Stimulated activated CD4-positive, alpha-beta T cell treated with anti-CD3 and anti-CD28 coated beads, Interleukin-1b, Interleukin-23, amount 100 ng/mL, for 24 hours (primary cell): Measurements from ENCODE around the gene IL1RAPL2.
"Not testable (repeated sequence)": the region's sequence is repeated elsewhere in the genome, so short reads cannot be mapped to it uniquely, and the experiment has no call there.

ENCODE experiments used
- DNase-seq, 4 experiments: peaks; one replicate each; pipeline ENCODE4 v3.0.0-alpha.2; 2020; ENCODE audit warnings: low read depth in 4 of 4, low spot score in 1 of 4

IL1RAPL2 gene

DNA sequence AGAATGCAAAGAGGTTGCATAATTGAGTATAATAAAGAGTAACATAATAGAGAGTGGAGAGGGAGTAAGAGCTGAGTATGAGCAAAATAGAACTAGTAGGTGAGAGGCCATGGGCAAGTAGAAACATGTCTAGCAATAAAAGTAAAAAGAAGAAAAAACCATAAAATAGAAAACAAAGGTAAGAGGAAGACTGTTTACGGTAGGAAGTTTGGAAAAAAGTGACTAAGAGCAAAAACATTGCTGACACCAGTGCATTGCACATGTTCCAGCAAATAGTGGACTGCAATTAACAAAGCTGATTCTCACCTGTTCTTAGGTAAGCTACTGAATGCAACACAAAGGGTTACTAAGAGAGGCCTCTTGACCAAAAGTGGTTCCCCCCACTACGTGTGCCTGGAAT, 451.6 kb downstream of the IL1RAPL2 start:
- no peak for DNase-seq

DNA sequence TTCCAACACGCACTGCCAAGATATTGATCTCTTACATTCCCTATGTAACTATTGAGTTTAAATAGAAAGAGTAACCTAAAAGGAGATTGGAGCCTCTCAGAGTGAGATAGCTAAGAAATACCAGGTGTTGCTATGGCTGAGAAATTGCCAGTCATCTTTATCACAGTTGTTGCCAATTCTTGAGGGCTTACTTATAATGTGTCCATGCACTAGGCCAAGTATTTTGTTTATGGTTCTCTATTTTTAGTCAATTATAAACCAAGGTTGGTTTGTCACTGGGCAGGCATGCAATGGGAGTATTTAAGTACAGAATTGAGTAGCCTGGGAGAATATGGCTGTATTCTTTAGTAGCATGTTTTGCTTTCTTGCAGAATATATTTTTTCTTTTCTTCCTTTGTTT, 452.9 kb downstream of the IL1RAPL2 start:
- DNase-seq: no peak

DNA sequence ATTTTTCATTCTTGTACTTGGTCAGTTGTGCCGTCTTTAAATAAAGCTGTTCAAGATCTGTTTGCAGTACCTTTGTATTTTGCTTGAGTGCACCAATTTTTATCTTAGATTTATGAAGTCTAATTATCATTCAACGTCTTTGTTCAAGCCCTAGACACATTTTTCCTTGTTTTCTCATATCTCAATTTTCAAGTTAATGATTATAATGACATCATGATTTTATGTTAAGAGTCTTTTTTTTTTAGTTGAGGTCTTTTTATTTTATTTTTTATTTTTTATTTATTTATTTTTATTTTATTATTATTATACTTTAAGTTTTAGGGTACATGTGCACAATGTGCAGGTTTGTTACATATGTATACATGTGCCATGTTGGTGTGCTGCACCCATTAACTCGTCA, 463.0 kb downstream of the IL1RAPL2 start:
- DNase-seq: not testable (repeated sequence)

DNA sequence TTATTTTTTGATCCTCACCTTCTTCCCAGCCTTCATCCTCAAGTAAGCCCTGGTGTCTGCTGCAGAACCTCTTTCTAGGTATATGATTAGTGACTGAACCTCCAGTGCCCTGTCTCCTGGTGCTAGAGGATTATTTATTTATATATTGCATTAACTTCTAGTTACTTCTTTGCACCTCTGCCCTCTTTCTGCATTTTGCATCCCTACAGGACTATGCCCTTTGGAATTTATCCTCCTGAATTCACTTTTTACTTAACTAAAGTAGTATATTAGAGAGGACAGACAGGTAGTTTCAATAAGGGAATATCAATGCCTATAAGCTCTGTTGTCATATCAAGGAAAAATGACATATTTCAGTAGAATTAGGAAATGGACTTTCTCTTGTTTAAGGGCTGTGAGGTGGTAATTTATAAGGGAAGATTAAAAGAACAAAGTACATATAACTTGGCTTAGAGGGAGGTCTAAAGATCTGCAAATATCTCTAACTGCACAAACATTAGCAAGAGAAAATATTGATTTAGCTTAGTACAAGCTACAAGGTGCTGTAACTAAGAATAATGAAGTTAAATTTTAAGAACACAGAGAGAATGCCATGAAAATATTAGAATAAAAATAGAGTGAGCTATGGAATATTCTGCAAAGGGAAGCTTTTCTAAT, 472.8 kb downstream of the IL1RAPL2 start:
- DNase-seq: no peak

DNA sequence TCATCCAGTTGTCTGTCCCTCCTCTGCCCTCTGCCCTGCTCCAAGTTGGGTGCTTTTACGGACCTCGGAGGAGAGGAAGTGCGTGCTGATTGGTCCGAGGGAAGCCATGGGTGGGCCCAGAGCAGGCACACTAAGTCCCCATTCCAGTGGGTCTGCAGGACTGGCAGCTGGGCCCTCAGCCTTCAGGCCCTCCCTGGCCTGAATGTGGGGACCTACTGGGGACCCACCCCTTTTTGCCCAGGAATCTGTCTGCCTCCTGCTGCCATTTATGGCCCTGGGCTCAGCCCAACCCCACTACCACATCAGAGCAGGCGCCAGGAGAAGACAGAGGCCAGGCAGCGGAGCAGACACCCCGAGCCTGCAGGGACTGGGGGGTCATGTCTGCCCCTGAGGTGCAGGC, 484.9 kb downstream of the IL1RAPL2 start:
- DNase-seq: no peak

DNA sequence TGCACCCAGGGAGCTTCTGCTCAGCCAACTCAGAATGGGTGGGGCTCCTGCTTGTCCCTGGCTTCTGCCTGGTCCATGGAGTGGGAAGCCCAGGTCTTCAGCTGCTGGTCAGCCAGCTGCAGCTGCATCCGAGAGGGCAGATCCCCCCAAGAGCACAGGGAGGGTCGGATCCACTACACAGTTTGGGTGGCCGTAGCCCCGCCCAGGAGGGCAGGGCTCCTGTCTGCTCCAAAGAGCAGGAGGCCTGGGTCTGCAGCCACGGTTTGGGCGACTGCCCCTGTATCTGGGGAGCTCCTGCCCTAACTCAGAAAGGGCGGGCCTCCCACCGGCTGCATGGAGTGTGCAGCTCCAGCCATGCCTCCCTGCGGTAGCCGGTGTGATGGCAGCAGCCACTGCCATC, 485.4 kb downstream of the IL1RAPL2 start:
- DNase-seq: no peak

DNA sequence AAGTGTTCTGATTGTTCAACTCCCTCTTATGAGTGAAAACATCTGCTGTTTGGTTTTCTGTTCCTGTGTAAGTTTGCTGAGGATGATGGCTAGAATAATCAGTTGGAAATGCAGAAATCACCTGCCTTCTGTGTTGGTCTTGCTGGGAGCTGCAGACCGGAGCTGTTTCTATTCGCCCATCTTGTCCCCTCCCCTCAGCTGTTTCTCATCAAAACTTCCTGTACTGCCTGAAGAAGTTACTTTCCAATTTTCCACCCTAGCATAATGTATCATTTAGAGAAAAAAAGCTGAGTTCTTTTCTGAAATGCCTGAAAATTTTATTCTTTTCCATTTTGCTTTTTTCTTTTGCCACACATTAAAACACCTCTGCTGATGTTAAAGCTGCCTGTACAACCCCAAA, 486.9 kb downstream of the IL1RAPL2 start:
- DNase-seq: no peak

DNA sequence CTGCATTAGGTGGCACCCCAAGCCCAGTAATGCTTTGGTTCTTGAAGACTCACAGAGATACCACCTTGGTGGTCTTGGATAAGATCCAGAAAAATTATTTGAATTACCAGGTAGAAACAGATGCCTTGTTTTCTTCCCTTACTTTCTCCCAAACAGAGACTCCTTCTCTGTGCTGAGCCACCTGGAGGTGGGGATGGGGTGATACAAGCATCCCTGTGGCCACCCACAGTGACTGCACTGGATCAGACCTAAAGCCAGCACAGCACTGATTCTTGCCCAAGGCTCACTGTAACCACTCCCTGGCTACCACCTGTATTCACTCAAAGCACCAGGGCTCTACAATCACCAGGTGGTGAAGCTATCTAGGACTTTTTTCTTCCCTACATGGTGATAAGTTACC, 497.7 kb downstream of the IL1RAPL2 start:
- no peak for DNase-seq

DNA sequence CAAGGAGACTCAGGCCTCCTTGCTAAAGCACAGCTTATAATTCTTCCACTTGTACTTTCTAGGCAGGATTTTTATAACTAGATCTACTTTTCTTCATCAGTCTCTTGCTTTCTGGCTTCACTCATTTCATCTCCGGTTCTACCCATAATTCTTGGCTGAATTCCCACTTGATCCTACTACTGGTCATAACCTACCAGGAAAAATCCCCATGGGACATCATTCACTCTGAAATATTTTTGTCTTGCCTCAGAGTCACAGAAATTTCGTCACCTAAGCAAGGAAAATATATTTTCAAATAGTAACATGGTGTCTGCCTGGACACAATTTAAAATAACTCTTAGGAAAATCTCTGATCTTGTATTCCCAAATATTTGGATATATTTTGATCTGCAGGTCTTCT, 532.2 kb downstream of the IL1RAPL2 start:
- no peak for DNase-seq

DNA sequence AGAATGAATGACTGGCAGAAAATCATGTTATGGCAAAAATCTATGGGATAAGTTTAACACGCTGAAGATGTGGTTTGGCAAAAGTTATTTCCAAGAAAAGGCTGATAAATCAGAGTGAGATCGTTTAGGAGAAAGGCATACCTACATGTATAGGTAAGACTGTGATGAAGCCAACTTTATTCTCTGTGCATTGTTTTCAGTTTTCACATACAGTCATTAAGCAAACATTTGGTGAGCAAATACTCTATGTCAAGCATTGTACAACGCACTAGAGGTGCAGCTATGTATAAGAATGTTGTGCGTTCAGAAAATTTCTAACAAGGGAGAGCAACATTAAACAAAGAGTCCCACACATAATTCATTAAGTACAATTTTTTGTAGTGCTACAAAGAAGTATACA, 532.8 kb downstream of the IL1RAPL2 start:
- no peak for DNase-seq

DNA sequence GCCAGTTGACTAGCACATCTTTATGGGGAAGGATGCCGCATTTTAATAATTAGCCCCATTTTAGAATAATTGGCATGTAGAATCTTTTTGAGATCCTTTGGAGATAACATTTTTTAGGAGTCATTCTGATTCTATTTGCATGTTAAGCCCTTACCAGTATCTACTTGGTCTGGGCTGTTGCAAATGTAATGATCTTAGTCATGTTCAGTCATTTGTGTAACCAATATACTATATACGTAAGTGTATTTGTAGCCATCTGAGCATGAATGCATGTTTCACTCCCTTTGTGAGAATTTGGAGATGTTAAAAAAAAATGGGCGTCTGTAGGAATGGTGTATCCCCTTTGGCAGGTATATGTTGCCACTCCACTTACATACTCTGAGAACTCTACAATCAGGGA, 535.4 kb downstream of the IL1RAPL2 start:
- no peak for DNase-seq

DNA sequence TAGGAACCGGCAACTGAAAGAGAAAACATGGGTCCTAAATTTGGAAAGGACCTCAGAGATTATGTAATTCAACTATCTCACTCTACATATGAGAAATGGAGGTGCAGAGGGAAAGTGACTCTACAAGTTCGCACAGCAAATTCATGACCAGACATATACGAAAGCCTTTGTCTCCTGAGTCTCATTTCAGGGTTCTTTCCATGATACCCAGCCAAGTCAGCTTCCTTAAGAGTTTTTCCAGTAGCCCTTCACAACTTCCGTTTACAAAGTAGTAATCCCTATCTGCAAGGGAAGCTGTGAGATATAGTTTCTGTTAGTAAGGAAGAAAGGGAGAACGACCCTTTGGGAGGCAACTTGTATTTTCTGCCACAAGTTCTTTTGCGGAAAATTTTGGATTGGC, 543.9 kb downstream of the IL1RAPL2 start:
- DNase-seq: no peak

DNA sequence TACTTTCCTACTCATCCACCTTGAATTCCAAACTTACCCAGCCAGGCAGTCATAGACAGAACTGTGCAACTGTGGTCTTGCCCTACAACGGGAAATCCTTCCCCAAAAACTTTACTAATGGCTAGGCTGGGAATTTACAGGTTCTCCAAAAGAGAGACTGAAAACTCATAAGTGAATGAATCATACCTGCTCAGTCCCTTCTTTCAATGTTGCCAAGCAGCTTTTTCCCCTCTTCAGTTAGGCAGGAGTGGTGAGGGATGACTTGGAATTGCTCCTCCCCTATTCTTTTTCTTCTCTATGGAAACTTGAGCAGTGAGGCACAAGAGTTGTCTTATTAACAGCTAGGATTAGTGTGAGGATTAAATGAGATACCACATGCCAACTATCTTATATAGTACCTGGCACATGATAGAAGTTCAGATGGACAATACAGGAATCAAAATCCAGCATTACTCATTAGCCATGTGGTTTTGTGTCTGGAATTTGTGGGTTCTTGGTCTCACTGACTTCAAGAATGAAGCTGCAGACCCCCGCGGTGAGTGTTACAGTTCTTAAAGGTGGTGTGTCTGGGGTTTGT, 548.6 kb downstream of the IL1RAPL2 start:
- DNase-seq: no peak

DNA sequence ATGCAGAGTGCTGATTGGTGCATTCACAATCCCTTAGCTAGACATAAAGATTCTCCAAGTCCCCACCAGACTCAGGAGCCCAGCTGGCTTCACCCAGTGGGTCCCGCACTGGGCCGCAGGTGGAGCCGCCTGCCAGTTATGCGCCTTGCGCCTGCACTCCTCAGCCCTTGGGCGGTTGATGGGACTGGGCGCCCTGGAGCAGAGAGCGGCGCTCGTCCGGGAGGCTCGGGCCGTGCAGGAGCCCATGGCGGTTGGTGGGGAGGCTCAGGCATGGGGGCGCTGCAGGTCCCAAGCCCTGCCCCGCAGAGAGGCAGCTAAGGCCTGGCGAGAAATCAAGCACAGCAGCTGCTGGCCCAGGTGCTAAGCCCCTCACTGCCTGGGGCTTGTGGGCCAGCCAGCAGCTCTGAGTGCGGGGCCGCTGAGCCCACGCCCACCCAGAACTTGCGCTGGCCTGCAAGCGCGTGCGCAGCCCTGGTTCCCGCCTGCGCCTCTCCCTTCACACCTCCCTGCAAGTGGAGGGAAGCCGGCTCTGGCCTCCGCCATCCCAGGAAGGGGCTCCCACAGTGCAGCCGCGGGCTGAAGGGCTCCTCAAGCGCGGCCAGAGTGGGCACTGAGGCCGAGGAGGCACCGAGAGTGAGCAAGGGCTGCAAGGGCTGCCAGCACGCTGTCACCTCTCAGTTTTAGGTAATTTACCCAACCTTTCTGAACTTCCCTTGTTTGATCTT, 549.8 kb downstream of the IL1RAPL2 start:
- not testable (repeated sequence) for DNase-seq

DNA sequence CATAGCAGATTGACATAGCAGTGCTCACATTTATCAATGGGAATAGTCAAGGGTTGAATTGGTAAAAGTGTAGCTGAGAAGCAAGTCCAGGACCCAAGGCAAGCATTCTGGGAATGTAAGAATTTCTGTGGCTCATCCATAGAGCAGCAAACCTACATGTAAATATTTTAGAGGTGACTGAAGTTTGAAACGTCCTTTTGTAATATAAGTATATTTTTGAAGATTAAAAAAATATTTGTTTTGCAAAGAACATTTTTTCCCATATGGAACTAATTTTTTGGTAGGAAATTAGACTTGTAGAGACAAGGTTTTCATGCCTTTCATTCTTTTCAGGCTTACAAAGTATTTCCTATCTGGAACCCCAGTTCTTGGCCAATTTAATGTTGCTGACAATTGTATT, 550.5 kb downstream of the IL1RAPL2 start:
- DNase-seq: no peak

DNA sequence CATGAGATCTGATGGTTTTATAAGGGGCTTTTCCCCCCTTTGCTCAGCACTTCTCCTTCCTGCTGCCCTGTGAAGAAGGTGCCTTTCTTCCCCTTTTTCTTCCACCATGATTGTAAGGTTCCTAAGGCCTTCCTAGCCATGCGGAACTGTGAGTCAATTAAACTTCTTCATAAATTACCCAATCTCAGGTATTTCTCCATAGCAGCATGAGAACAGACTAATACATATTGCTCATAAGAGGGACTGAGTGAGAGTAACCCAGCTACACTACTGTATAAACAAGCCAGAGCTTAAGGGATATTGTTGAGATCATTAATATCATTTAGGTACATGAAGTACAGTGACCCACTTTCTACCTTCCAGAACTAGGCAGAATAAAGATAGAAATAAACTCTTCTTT, 551.6 kb downstream of the IL1RAPL2 start:
- DNase-seq: no peak

DNA sequence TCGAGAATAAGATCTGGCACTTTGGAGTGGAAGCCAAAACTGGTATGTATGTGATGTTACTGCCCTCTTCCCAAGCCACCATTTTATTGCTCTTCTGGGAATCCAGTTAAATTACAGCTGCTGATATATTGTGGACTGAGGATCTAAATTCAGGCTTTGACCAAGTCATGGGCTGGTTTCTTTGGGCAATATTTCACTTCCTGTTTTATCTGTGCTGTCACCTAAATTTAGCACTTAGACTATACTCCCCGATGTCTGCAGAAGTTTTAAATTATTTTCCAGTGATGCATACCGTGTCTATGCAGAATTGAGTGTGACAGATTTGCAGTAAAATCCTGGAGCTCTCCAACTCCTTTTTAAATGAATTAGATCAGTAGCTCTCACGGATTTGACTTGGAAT, 554.5 kb downstream of the IL1RAPL2 start:
- no peak for DNase-seq

DNA sequence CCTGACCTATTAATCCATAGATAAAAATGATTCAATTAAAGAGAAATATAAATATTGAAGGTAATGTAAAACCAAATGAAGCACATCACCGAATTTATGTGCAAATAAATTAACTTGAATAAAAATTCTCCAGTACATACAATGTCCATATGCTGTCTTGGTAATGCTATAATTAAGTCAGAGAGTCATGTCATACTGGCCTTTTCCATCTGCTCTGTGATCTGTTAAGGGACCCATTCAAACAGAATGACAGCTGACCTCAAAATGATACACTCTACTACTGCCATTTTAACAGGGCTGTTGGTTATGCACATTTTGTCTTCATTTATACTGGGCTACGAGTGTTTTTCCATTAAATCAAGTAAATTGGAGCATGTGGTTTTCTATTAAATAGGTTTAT, 555.2 kb downstream of the IL1RAPL2 start:
- no peak for DNase-seq

DNA sequence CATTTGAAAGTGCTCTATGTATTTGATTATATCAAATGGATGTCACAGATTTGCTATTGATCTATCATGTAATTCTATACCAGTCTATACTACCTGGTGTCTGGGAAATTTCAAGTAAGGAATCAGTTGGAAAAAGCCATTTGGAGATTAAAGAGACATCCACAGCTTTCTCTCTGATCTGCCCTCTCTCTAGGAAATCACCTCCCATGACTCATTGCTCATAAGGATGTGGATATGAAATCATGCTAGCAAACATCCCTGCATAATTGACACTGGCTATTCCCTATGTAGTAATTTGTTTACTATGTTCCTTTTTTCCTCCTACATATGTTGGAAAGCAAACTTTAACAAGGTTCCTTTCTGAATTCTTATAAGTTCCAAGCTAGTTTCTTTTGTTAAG, 560.2 kb downstream of the IL1RAPL2 start:
- DNase-seq: no peak

DNA sequence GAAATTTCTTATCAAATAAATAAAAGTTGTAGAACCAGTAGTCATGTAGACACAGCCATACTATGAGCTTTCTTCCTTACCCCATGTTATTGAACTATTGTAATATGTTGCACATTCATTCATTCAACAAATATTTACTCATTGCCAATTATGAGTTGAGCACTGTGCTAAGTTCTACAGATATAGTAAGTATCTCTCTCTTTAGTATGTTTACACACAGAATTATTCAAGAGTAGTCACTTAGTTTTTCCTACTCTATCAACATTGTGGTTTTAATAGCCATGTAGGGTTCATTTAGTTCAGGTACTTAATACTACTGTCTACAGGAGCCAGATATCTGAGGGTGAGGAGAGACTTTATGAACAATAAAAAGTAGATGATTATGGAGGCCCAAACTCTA, 568.3 kb downstream of the IL1RAPL2 start:
- no peak for DNase-seq

DNA sequence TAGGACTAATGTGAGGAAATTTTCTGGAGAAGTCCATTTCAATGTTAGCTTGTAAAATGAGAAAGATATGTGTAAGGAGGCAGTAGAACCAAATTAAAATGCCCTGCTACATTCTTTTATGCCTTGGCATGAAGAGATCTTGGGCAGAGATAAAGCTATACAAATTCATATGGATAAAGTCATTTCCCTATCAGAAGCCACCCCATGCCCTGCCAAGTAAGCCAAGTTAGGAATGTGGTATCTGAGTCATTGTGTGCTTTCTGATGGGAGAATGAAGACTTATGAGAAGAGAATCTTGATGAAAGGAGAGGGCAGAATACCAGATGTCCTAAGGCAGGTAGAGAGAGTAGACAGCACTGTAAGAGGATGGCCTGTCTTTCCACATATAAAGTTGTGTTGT, 570.8 kb downstream of the IL1RAPL2 start:
- no peak for DNase-seq

DNA sequence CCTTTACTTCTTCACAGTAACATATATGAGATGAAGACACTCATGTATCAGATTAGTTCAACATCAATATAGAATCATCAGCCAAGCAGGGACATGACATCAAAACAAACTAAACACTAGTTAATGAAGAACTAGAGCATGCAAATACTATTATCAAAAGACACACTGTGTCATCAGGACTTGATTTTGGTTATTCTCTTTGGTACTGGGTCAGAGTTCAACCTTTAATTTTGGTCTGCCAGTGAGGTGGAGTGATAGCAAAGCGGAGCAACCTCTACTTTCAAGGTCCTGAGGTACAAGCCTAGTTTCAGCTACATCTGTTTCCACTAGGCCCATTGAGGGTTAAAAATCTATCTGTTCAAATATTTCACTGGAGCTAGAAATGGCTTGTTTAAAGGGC, 584.0 kb downstream of the IL1RAPL2 start:
- DNase-seq: no peak

DNA sequence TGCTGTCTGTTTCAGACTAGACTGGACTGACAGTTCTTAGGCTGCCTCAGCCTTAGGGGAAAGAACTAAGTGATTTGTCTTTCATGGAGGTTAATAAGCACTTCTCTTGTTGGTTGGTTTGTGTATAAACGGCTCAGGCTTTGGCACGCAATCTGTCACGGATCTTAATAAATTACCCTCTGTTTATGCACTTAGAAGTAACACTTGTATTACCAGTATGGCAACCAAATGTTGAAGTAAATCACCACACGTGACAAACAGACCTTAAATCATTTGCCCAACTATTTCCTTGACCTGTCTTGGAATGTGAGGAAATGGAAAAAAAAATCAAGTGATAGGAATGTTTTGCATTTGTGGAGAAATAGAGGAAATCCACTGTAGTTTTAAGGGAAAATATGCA, 584.6 kb downstream of the IL1RAPL2 start:
- DNase-seq: no peak
